HCT116 (cell line): Measurements from ENCODE around the gene PTPRA. TPM values are rescaled to one million over a fixed set of nuclear protein-coding genes. Genes with fewer than 3 reads are reported as not detected.

Experiments used
- ATAC-seq: fragments of 200-7000 bp; cut with Tn5 transposase; 2 replicates; pipeline ENCODE4 v1.9.1; 2020; ENCODE audit warnings: mild to moderate bottlenecking, moderate library complexity
- BruUV-seq: library from RNA; stranded (reverse); fragments of 400-500 nt; replicated peaks from 2 replicates; lab custom pipeline; 2021; lab: Mats Ljungman, UMichigan
- CTCF ChIA-PET: fragments of 300-600 bp; sonication (Branson Sonifier 250); formaldehyde crosslinking; loops from one replicate; lab custom pipeline; 2021; ENCODE audit warnings: antibody characterized with exemption; lab: Charles Lee
- POLR2A ChIA-PET: fragments of 300-600, 350-600 bp; sonication (Branson Sonifier 250); formaldehyde crosslinking; loops from one replicate; lab custom pipeline; 2021; ENCODE audit warnings: antibody characterized with exemption; lab: Charles Lee
- RAD21 ChIA-PET, 2 experiments: fragments of 300-600 bp; sonication (Branson Sonifier 250); formaldehyde crosslinking; loops; one replicate each; lab custom pipeline; 2023; ENCODE audit warnings: low total read pairs in 2 of 2; ENCODE audit not compliant: uncharacterized antibody in 2 of 2, unreplicated experiment in 2 of 2, low non-redundant PET in 1 of 2; lab: Charles Lee
- DNase-seq: peaks from one replicate; pipeline ENCODE4 v3.0.0-alpha.2; 2010; ENCODE audit warnings: low read depth, low spot score
- H2AFZ ChIP-seq: fragments of 200-600 bp; shearing (Covaris generic), sonication (generic); 2 replicates; pipeline ENCODE4 v1.6.1; 2017; ENCODE audit warnings: low read depth, mixed run types, mixed read lengths, antibody characterized with exemption, low read length; ENCODE audit not compliant: poor library complexity, severe bottlenecking
- H3K27ac ChIP-seq: 2 replicates; pipeline ENCODE4 v1.5.1; 2012; ENCODE audit warnings: low read depth, low read length
- H3K27me3 ChIP-seq: fragments of 200-600 bp; sonication (generic); 2 replicates; pipeline ENCODE4 v1.6.1; 2016; ENCODE audit warnings: mixed run types, low read length, mixed read lengths; ENCODE audit not compliant: insufficient read depth
- H3K36me3 ChIP-seq, 2 experiments: fragments of 200-500 bp in 1 of 2; fragments of 200-600 bp in 1 of 2; sonication (Bioruptor generic) in 1 of 2; sonication (generic) in 1 of 2; 2 replicates each; pipeline versions ENCODE4 v1.5.1 to v1.6.1; 2014 to 2016; ENCODE audit warnings: low read length in 2 of 2, inconsistent platforms in 1 of 2, mixed read lengths in 1 of 2, mixed run types in 1 of 2; ENCODE audit not compliant: insufficient read depth in 2 of 2, control insufficient read depth in 1 of 2
- H3K4me1 ChIP-seq, 2 experiments: fragments of 200-600 bp in 1 of 2; sonication (generic) in 1 of 2; 2 replicates each; pipeline versions ENCODE4 v1.5.1 to v1.6.1; 2012 to 2017; ENCODE audit warnings: low read length in 2 of 2, inconsistent platforms in 1 of 2, mild to moderate bottlenecking in 1 of 2, mixed read lengths in 1 of 2, mixed run types in 1 of 2, moderate library complexity in 1 of 2; ENCODE audit not compliant: insufficient read depth in 2 of 2, control insufficient read depth in 1 of 2
- H3K4me2 ChIP-seq: fragments of 200-600 bp; sonication (generic); 2 replicates; pipeline ENCODE4 v1.6.1; 2017; ENCODE audit warnings: mixed run types, low read length, mixed read lengths
- H3K4me3 ChIP-seq, 2 experiments: fragments of 200-600 bp in 1 of 2; sonication (generic) in 1 of 2; replicated peaks in 1 of 2; 2 replicates each; pipeline ENCODE4 v1.5.1; 2011 to 2016; ENCODE audit warnings: low read length in 2 of 2, control low read depth in 1 of 2, low read depth in 1 of 2, mild to moderate bottlenecking in 1 of 2, mixed read lengths in 1 of 2, mixed run types in 1 of 2
- H3K79me2 ChIP-seq: fragments of 200-600 bp; sonication (generic); 2 replicates; pipeline ENCODE4 v1.6.1; 2017; ENCODE audit warnings: mild to moderate bottlenecking, mixed run types, low read length, moderate library complexity, mixed read lengths; ENCODE audit not compliant: insufficient read depth
- H3K9ac ChIP-seq: fragments of 200-600 bp; sonication (generic); 2 replicates; pipeline ENCODE4 v1.6.1; 2016; ENCODE audit warnings: low read length, mixed read lengths
- H3K9me2 ChIP-seq: fragments of 200-600 bp; sonication (generic), shearing (Covaris generic); 2 replicates; pipeline ENCODE4 v1.6.1; 2017; ENCODE audit warnings: mixed run types, mild to moderate bottlenecking, moderate library complexity; ENCODE audit not compliant: insufficient read depth
- H3K9me3 ChIP-seq, 2 experiments: fragments of 200-500 bp in 1 of 2; fragments of 200-600 bp in 1 of 2; sonication (Bioruptor generic) in 1 of 2; sonication (generic) in 1 of 2; 2 replicates each; pipeline ENCODE4 v1.6.1; 2014 to 2017; ENCODE audit warnings: low read length in 2 of 2, mixed read lengths in 2 of 2, inconsistent platforms in 1 of 2, low read depth in 1 of 2, mild to moderate bottlenecking in 1 of 2, mixed run types in 1 of 2, moderate library complexity in 1 of 2; ENCODE audit not compliant: control insufficient read depth in 1 of 2, insufficient read depth in 1 of 2
- H4K20me1 ChIP-seq: fragments of 200-600 bp; sonication (generic), shearing (Covaris generic); 2 replicates; pipeline ENCODE4 v1.6.1; 2017; ENCODE audit warnings: mixed run types, mild to moderate bottlenecking, moderate library complexity; ENCODE audit not compliant: insufficient read depth
- CBX3 ChIP-seq: IDR thresholded peaks from 2 replicates; pipeline ENCODE4 v1.6.1; 2012; ENCODE audit warnings: low read depth
- EZH2 ChIP-seq: fragments of 200-600 bp; sonication (generic); IDR thresholded peaks from 2 replicates; pipeline ENCODE4 v1.6.1; 2017; ENCODE audit warnings: antibody characterized with exemption, mixed run types
- FOSL1 ChIP-seq: IDR thresholded peaks from 2 replicates; pipeline ENCODE4 v1.6.1; 2012; ENCODE audit warnings: low read depth
- MAX ChIP-seq: IDR thresholded peaks from 2 replicates; pipeline ENCODE4 v1.6.1; 2012
- POLR2A ChIP-seq: IDR thresholded peaks from 2 replicates; pipeline ENCODE4 v1.7.0; 2011; ENCODE audit warnings: borderline replicate concordance; ENCODE audit not compliant: insufficient read depth, insufficient read length; ENCODE audit errors: extremely low read depth
- POLR2AphosphoS5 ChIP-seq: IDR thresholded peaks from 2 replicates; pipeline ENCODE4 v1.6.1; 2011; ENCODE audit warnings: mild to moderate bottlenecking, low read depth, low read length, moderate library complexity
- REST ChIP-seq: IDR thresholded peaks from 2 replicates; pipeline ENCODE4 v1.6.1; 2012; ENCODE audit warnings: low read depth
- SIN3A ChIP-seq: IDR thresholded peaks from 2 replicates; pipeline ENCODE4 v1.6.1; 2012; ENCODE audit warnings: low read depth
- SRF ChIP-seq: IDR thresholded peaks from 2 replicates; pipeline ENCODE4 v1.6.1; 2012; ENCODE audit warnings: low read depth
- ZNF274 ChIP-seq: fragments of 200-500 bp; sonication (Bioruptor generic); IDR thresholded peaks from 2 replicates; pipeline ENCODE4 v1.6.1; 2014; ENCODE audit warnings: mild to moderate bottlenecking, low read depth, low read length, inconsistent platforms
- intact Hi-C: fragments of 100-400 bp; cut with micrococcal nuclease; formaldehyde crosslinking; loops from 2 replicates; pipeline ENCODE4 v1.10.0; 2022
- total RNA-seq: library from RNA; stranded (reverse); gene quantifications from one replicate; pipeline ENCODE4 v1.2.1, GENCODE V29; 2021; ENCODE audit not compliant: unreplicated experiment

Gene PTPRA
- total RNA-seq, 1 experiment from 2014 or later = 44.6 TPM

GRCh38 chr20:2833761-2834160 is 39.5 kb upstream of the PTPRA start:
- Histone ChIP-seq H3K79me2 (no peaks in the 10 kb centered on the region), H3K4me3 (no peak overlapping the region), H3K36me3 (no peaks in the 10 kb centered on the region), H3K27ac (no peak overlapping the region), H2AFZ (no peak overlapping the region), H3K9ac (no peak overlapping the region), H3K4me1 (peaks cover 6 to 10% of the 10 kb centered on the region in 2 experiments), H3K27me3 (peaks cover 2% of the 10 kb centered on the region; the same call in 1 of the 2 replicates), H3K9me3 (no peaks in the 10 kb centered on the region), H4K20me1 (no peaks in the 10 kb centered on the region), H3K4me2 (no peak overlapping the region), H3K9me2 (no peaks in the 10 kb centered on the region)
- ChIA-PET CTCF (no interaction called here), POLR2A (no interaction called here), RAD21 (no interaction called here)
- TF ChIP-seq SRF (no peak), POLR2A (no peak), POLR2AphosphoS5 (no peak), ZNF274 (no peak), EZH2 (no peak), REST (no peak), CBX3 (no peak), SIN3A (no peak), FOSL1 (no peak), MAX (no peak)
- no TSS peak for BruUV-seq
- no peak for ATAC-seq
- no peak for DNase-seq
- intact Hi-C loops = no loop called here
